Activated naive CD4-positive, alpha-beta T cell treated with anti-CD3 and anti-CD28 coated beads for 36 hours (primary cell): ENCODE results near the gene LMNB1. TPM values are rescaled to one million over a fixed set of nuclear protein-coding genes. Genes with fewer than 3 reads are reported as not detected.
"Not testable (repeated sequence)": the region's sequence is repeated elsewhere in the genome, so short reads cannot be mapped to it uniquely, and the experiment has no call there.

Source experiments
- CTCF ChIA-PET: fragments of 350-600 bp; sonication (Branson Sonifier 250); formaldehyde crosslinking; loops from one replicate; lab custom pipeline; 2021; ENCODE audit warnings: antibody characterized with exemption; lab: Charles Lee
- DNase-seq: peaks from one replicate; pipeline ENCODE4 v3.0.0-alpha.2; 2020
- H3K27ac Mint-ChIP-seq: one replicate; pipeline ENCODE4 v1.8.0; 2021; ENCODE audit warnings: mild to moderate bottlenecking, mixed read lengths
- H3K27me3 Mint-ChIP-seq: one replicate; pipeline ENCODE4 v1.8.0; 2021; ENCODE audit warnings: low read depth, mixed read lengths
- H3K36me3 Mint-ChIP-seq: one replicate; pipeline ENCODE4 v1.8.0; 2021; ENCODE audit warnings: low read depth, mixed read lengths
- H3K4me1 Mint-ChIP-seq: one replicate; pipeline ENCODE4 v1.8.0; 2021; ENCODE audit warnings: low read depth, mixed read lengths
- H3K4me3 Mint-ChIP-seq: one replicate; pipeline ENCODE4 v1.8.0; 2021; ENCODE audit warnings: mild to moderate bottlenecking, moderate library complexity, mixed read lengths
- H3K9me3 Mint-ChIP-seq: one replicate; pipeline ENCODE4 v1.8.0; 2021; ENCODE audit warnings: mixed read lengths
- intact Hi-C: fragments of 100-400 bp; cut with micrococcal nuclease; formaldehyde crosslinking; loops from one replicate; pipeline ENCODE4 v1.15.1; 2023
- total RNA-seq, 2 experiments: library from RNA; stranded (reverse); gene quantifications; one replicate each; pipeline ENCODE4 v1.2.3, GENCODE V29; 2021

LMNB1 gene
- total RNA-seq, 2 experiments from 2014 or later = 274 to 289 TPM

- Mint-ChIP-seq H3K4me1 (peaks cover 52% of the 10 kb centered on the region), H3K36me3 (peaks cover 33% of the 10 kb centered on the region), H3K27ac (peak overlapping the region; percentile 17)
- H3K27me3 Mint-ChIP-seq, intact Hi-C loops, H3K4me3 Mint-ChIP-seq, H3K9me3 Mint-ChIP-seq: not testable (repeated sequence)
- CTCF ChIA-PET = interaction anchor here (1.8 kb wide), 1 partner anchor 8 kb away, joined by 6 read pairs; no protein-coding TSS in a partner anchor
- DNase-seq = peak; percentile 48
Observed at GRCh38 chr5:126788409-126788808, 11.5 kb downstream of the LMNB1 start.

GRCh38 chr5:126793097-126793496 lies 16.2 kb downstream of the LMNB1 start:
- CTCF ChIA-PET = interaction anchor here (0.6 to 0.7 kb wide), 2 partner anchors 11 to 83 kb away, joined by 3 read pairs; no protein-coding TSS in a partner anchor
- intact Hi-C loops = no loop called here
- Mint-ChIP-seq H3K27ac (no peak overlapping the region), H3K36me3 (peaks cover 29% of the 10 kb centered on the region), H3K4me1 (peaks cover 51% of the 10 kb centered on the region), H3K4me3 (no peak overlapping the region), H3K9me3 (no peaks in the 10 kb centered on the region), H3K27me3 (no peaks in the 10 kb centered on the region)
- no peak for DNase-seq

GRCh38 chr5:126793648-126794047 lies 16.7 kb downstream of the LMNB1 start:
- Mint-ChIP-seq H3K4me1 (peaks cover 49% of the 10 kb centered on the region), H3K36me3 (peaks cover 28% of the 10 kb centered on the region)
- H3K27me3 Mint-ChIP-seq, H3K27ac Mint-ChIP-seq, DNase-seq, H3K4me3 Mint-ChIP-seq, intact Hi-C loops, H3K9me3 Mint-ChIP-seq: not testable (repeated sequence)
- CTCF ChIA-PET = interaction anchor here (0.7 to 3.1 kb wide), 4 partner anchors 12 to 389 kb away, joined by 3 to 9 read pairs (median 4); no protein-coding TSS in a partner anchor

- no peaks in the 10 kb centered on the region for H3K27me3 Mint-ChIP-seq
- H3K27ac Mint-ChIP-seq = no peak overlapping the region
- DNase-seq = no peak
- peaks cover 49% of the 10 kb centered on the region for H3K4me1 Mint-ChIP-seq
- H3K36me3 Mint-ChIP-seq = peaks cover 24% of the 10 kb centered on the region
- no peak overlapping the region for H3K4me3 Mint-ChIP-seq
- intact Hi-C loops = no loop called here
- H3K9me3 Mint-ChIP-seq = no peaks in the 10 kb centered on the region
- CTCF ChIA-PET = interaction anchor here (0.6 to 3.1 kb wide), 5 partner anchors 14 to 388 kb away, joined by 3 to 9 read pairs (median 4); no protein-coding TSS in a partner anchor
Observed at GRCh38 chr5:126794157-126794828, 17.4 kb downstream of the LMNB1 start.

- Mint-ChIP-seq H3K36me3 (peaks cover 20% of the 10 kb centered on the region), H3K27ac (no peak overlapping the region), H3K27me3 (no peaks in the 10 kb centered on the region), H3K9me3 (no peaks in the 10 kb centered on the region), H3K4me1 (peaks cover 53% of the 10 kb centered on the region), H3K4me3 (no peak overlapping the region)
- CTCF ChIA-PET = interaction anchor here (0.6 to 1.0 kb wide), 2 partner anchors 10 to 124 kb away, joined by 3 read pairs; no protein-coding TSS in a partner anchor
- intact Hi-C loops = no loop called here
- DNase-seq = no peak
Observed at GRCh38 chr5:126799780-126800179, 22.8 kb downstream of the LMNB1 start.

- Mint-ChIP-seq H3K4me3 (no peak overlapping the region), H3K9me3 (no peaks in the 10 kb centered on the region), H3K36me3 (peaks cover 28% of the 10 kb centered on the region), H3K4me1 (peaks cover 51% of the 10 kb centered on the region), H3K27ac (no peak overlapping the region), H3K27me3 (no peaks in the 10 kb centered on the region)
- CTCF ChIA-PET = interaction anchor here (0.6 to 1.8 kb wide), 8 partner anchors 12 to 690 kb away, joined by 3 to 8 read pairs (median 4); no protein-coding TSS in a partner anchor
- intact Hi-C loops = no loop called here
- DNase-seq = no peak
Observed at GRCh38 chr5:126801174-126801991, 24.4 kb downstream of the LMNB1 start.

- Mint-ChIP-seq H3K9me3 (no peaks in the 10 kb centered on the region), H3K27ac (no peak overlapping the region), H3K4me1 (peaks cover 51% of the 10 kb centered on the region), H3K36me3 (peaks cover 33% of the 10 kb centered on the region), H3K27me3 (no peaks in the 10 kb centered on the region), H3K4me3 (no peak overlapping the region)
- intact Hi-C loops = loop anchor here (1.0 kb wide), 1 partner anchor 126 kb away; no protein-coding TSS in a partner anchor
- CTCF ChIA-PET = interaction anchor here (0.6 to 1.8 kb wide), 9 partner anchors 12 to 689 kb away, joined by 3 to 8 read pairs (median 4); no protein-coding TSS in a partner anchor
- DNase-seq = peak; percentile 19
Observed at GRCh38 chr5:126801992-126802294, 25.0 kb downstream of the LMNB1 start.

- intact Hi-C loops = no loop called here
- peaks cover 44% of the 10 kb centered on the region for H3K4me1 Mint-ChIP-seq
- no peaks in the 10 kb centered on the region for H3K27me3 Mint-ChIP-seq
- no peak for DNase-seq
- H3K27ac Mint-ChIP-seq = peak overlapping the region; percentile 78
- CTCF ChIA-PET = interaction anchor here (0.6 to 2.5 kb wide), 4 partner anchors 16 to 123 kb away, joined by 3 to 13 read pairs (median 4); no protein-coding TSS in a partner anchor
- H3K4me3 Mint-ChIP-seq = no peak overlapping the region
- H3K9me3 Mint-ChIP-seq = no peaks in the 10 kb centered on the region
- H3K36me3 Mint-ChIP-seq = peaks cover 35% of the 10 kb centered on the region
Observed at GRCh38 chr5:126805063-126805462, 28.1 kb downstream of the LMNB1 start.

- DNase-seq = no peak
- Mint-ChIP-seq H3K4me1 (peaks cover 60% of the 10 kb centered on the region), H3K9me3 (no peaks in the 10 kb centered on the region), H3K36me3 (peaks cover 53% of the 10 kb centered on the region), H3K27me3 (no peaks in the 10 kb centered on the region), H3K4me3 (no peak overlapping the region), H3K27ac (peak overlapping the region; percentile 98)
- CTCF ChIA-PET = interaction anchor here (0.6 to 5.2 kb wide), 7 partner anchors 13 to 954 kb away, joined by 3 to 48 read pairs (median 4); partner anchors contain the start of gene LMNB1
- intact Hi-C loops = loop anchor here (1.0 kb wide), 1 partner anchor 132 kb away; no protein-coding TSS in a partner anchor
Observed at GRCh38 chr5:126808521-126808988, 31.6 kb downstream of the LMNB1 start.

GRCh38 chr5:126809916-126810315 lies 33.0 kb downstream of the LMNB1 start:
- peak overlapping the region; percentile 98 for H3K27ac Mint-ChIP-seq
- intact Hi-C loops = no loop called here
- H3K4me3 Mint-ChIP-seq = no peak overlapping the region
- DNase-seq = peak; percentile 13
- H3K27me3 Mint-ChIP-seq = no peaks in the 10 kb centered on the region
- peaks cover 60% of the 10 kb centered on the region for H3K4me1 Mint-ChIP-seq
- no peaks in the 10 kb centered on the region for H3K9me3 Mint-ChIP-seq
- peaks cover 63% of the 10 kb centered on the region for H3K36me3 Mint-ChIP-seq
- CTCF ChIA-PET = interaction anchor here (0.6 to 5.2 kb wide), 8 partner anchors 10 to 505 kb away, joined by 3 to 48 read pairs (median 4); partner anchors contain the start of genes C5orf63 and LMNB1

- H3K9me3 Mint-ChIP-seq = no peaks in the 10 kb centered on the region
- DNase-seq = no peak
- H3K4me1 Mint-ChIP-seq = peaks cover 57% of the 10 kb centered on the region
- peak overlapping the region; percentile 98 for H3K27ac Mint-ChIP-seq
- H3K36me3 Mint-ChIP-seq = peaks cover 58% of the 10 kb centered on the region
- CTCF ChIA-PET = interaction anchor here (0.7 to 5.2 kb wide), 3 partner anchors 11 to 134 kb away, joined by 3 to 48 read pairs (median 29); partner anchors contain the start of gene LMNB1
- intact Hi-C loops = loop anchor here (1.0 kb wide), 12 partner anchors 32 to 386 kb away; partner anchors contain the start of gene C5orf63
- H3K27me3 Mint-ChIP-seq = no peaks in the 10 kb centered on the region
- H3K4me3 Mint-ChIP-seq = peak overlapping the region; percentile 7
Observed at GRCh38 chr5:126810596-126811380, 33.9 kb downstream of the LMNB1 start.
